ENCODE measurements around the gene SCYGR8.
"Not testable (repeated sequence)": the region's sequence is repeated elsewhere in the genome, so short reads cannot be mapped to it uniquely, and the experiment has no call there.

SCYGR8 gene

GRCh38 chr2:227719641-227720040 lies 26.1 kb upstream of the SCYGR8 start:
- H3K4me3 ChIP-seq (ENCODE audit: low read depth, low read length), result no peak overlapping the region

GRCh38 chr2:227720680-227721079 lies 25.0 kb upstream of the SCYGR8 start:
- no peak overlapping the region for H3K4me3 ChIP-seq (ENCODE audit: low read depth, low read length)
- no peaks in the 10 kb centered on the region for H3K36me3 ChIP-seq
- no peak for TF ChIP-seq CTCF (IDR thresholded peaks at IDR 0.05; ENCODE audit: low read depth, low read length)
- peaks cover 3% of the 10 kb centered on the region for H3K27me3 ChIP-seq (ENCODE audit: insufficient read depth, low read depth, severe bottlenecking)
- no peak overlapping the region for H3K27ac ChIP-seq
- H3K9me3 ChIP-seq (ENCODE audit: severe bottlenecking), result no peaks in the 10 kb centered on the region
- no peak for DNase-seq

More at GRCh38 chr2:227719641-227720040, 26.1 kb upstream of the SCYGR8 start:
- peaks cover 3% of the 10 kb centered on the region for H3K27me3 ChIP-seq (ENCODE audit: insufficient read depth, low read depth, severe bottlenecking)
- no peaks in the 10 kb centered on the region for H3K36me3 ChIP-seq
- no peaks in the 10 kb centered on the region for H3K9me3 ChIP-seq (ENCODE audit: severe bottlenecking)
- no peak overlapping the region for H3K27ac ChIP-seq
- TF ChIP-seq CTCF (IDR thresholded peaks at IDR 0.05; ENCODE audit: low read depth, low read length), result no peak
- DNase-seq, result no peak

- not testable (repeated sequence) for H3K9me3 ChIP-seq (ENCODE audit: severe bottlenecking); H3K27ac ChIP-seq; DNase-seq; H3K36me3 ChIP-seq; H3K4me3 ChIP-seq (ENCODE audit: low read depth, low read length); H3K27me3 ChIP-seq (ENCODE audit: insufficient read depth, low read depth, severe bottlenecking)
Measured at GRCh38 chr2:227722821-227723220, 22.9 kb upstream of the SCYGR8 start.

- H3K36me3 ChIP-seq, result no peaks in the 10 kb centered on the region
- H3K27me3 ChIP-seq (ENCODE audit: insufficient read depth, low read depth, severe bottlenecking), result peaks cover 2% of the 10 kb centered on the region
- no peak for DNase-seq
- TF ChIP-seq CTCF (IDR thresholded peaks at IDR 0.05; ENCODE audit: low read depth, low read length), result no peak
- no peak within 1 kb of the TSS for H3K4me3 ChIP-seq (ENCODE audit: low read depth, low read length)
- H3K9me3 ChIP-seq (ENCODE audit: severe bottlenecking), result no peaks in the 10 kb centered on the region
- no peak within 1 kb of the TSS for H3K27ac ChIP-seq
Measured at GRCh38 chr2:227724394-227725039, 21.2 kb upstream of the SCYGR8 start, which contains the start of gene SCYGR6. TSS of gene SCYGR6 (minus strand) at chr2:227724757. CDS start at chr2:227724757, 0 bp downstream.

GRCh38 chr2:227728035-227728434 lies 17.7 kb upstream of the SCYGR8 start, which contains the start of gene SCYGR7:
TSS of gene SCYGR7 (plus strand) at chr2:227728335. CDS start at chr2:227728335, 0 bp downstream.
- H3K27ac ChIP-seq, result no peak within 1 kb of the TSS
- no peaks in the 10 kb centered on the region for H3K36me3 ChIP-seq
- H3K9me3 ChIP-seq (ENCODE audit: severe bottlenecking), result no peaks in the 10 kb centered on the region
- DNase-seq, result no peak
- TF ChIP-seq CTCF (IDR thresholded peaks at IDR 0.05; ENCODE audit: low read depth, low read length), result no peak
- no peak within 1 kb of the TSS for H3K4me3 ChIP-seq (ENCODE audit: low read depth, low read length)
- no peaks in the 10 kb centered on the region for H3K27me3 ChIP-seq (ENCODE audit: insufficient read depth, low read depth, severe bottlenecking)

GRCh38 chr2:227739351-227739750 lies 6.3 kb upstream of the SCYGR8 start:
- no peak for TF ChIP-seq CTCF (IDR thresholded peaks at IDR 0.05; ENCODE audit: low read depth, low read length)
- Histone ChIP-seq H3K36me3 (no peaks in the 10 kb centered on the region), H3K4me3 (ENCODE audit: low read depth, low read length) (no peak overlapping the region), H3K27ac (no peak overlapping the region), H3K27me3 (ENCODE audit: insufficient read depth, low read depth, severe bottlenecking) (no peaks in the 10 kb centered on the region), H3K9me3 (ENCODE audit: severe bottlenecking) (no peaks in the 10 kb centered on the region)
- DNase-seq, result no peak
